Ectodermal cell (in vitro differentiated cells): ENCODE measurements around the gene B3GAT2.

Experiments used
- H3K27ac ChIP-seq: 2 replicates; pipeline ENCODE4 v1.7.0; 2013; ENCODE audit warnings: mild to moderate bottlenecking, low read depth, low read length; ENCODE audit not compliant: insufficient read depth, poor library complexity, severe bottlenecking
- H3K27me3 ChIP-seq: 2 replicates; pipeline ENCODE4 v1.7.0; 2013; ENCODE audit warnings: mild to moderate bottlenecking, low read length; ENCODE audit not compliant: insufficient read depth, control insufficient read depth, poor library complexity, severe bottlenecking
- H3K36me3 ChIP-seq: one replicate; pipeline ENCODE4 v1.7.0; 2013; ENCODE audit warnings: low read length; ENCODE audit not compliant: control insufficient read depth, insufficient read depth
- H3K4me1 ChIP-seq: one replicate; pipeline ENCODE4 v1.7.0; 2013; ENCODE audit warnings: low read length; ENCODE audit not compliant: control insufficient read depth, insufficient read depth
- H3K4me3 ChIP-seq: 2 replicates; pipeline ENCODE4 v1.7.0; 2013; ENCODE audit warnings: low read depth, low read length, control low read depth; ENCODE audit not compliant: insufficient read depth
- H3K9me3 ChIP-seq: 2 replicates; pipeline ENCODE4 v1.7.0; 2013; ENCODE audit warnings: mild to moderate bottlenecking, low read length, moderate library complexity; ENCODE audit not compliant: control insufficient read depth
- WGBS, 2 experiments: methylation state at CpG; one replicate each; pipeline ENCODE4 v1.1.7; 2013; ENCODE audit warnings: missing lambda C conversion rate in 2 of 2; 5-methylcytosine and 5-hydroxymethylcytosine counted together

Gene B3GAT2

GRCh38 chr6:70846207-70846835 lies 110.5 kb downstream of the B3GAT2 start:
- no peaks in the 10 kb centered on the region for H3K36me3 ChIP-seq
- no peak overlapping the region for H3K27ac ChIP-seq
- H3K27me3 ChIP-seq: no peaks in the 10 kb centered on the region
- H3K9me3 ChIP-seq: no peaks in the 10 kb centered on the region
- H3K4me3 ChIP-seq: no peak overlapping the region
- 96 to 97% methylated on average over 8 of the region's 8 CpGs for WGBS, 2 experiments
- H3K4me1 ChIP-seq: no peaks in the 10 kb centered on the region

- H3K4me3 ChIP-seq: no peak overlapping the region
- no peaks in the 10 kb centered on the region for H3K27me3 ChIP-seq
- H3K36me3 ChIP-seq: no peaks in the 10 kb centered on the region
- no peak overlapping the region for H3K27ac ChIP-seq
- 86 to 100% methylated on average over 1 of the region's 1 CpG for WGBS, 2 experiments
- no peaks in the 10 kb centered on the region for H3K4me1 ChIP-seq
- H3K9me3 ChIP-seq: no peaks in the 10 kb centered on the region
Observed at GRCh38 chr6:70844301-70844700, 112.6 kb downstream of the B3GAT2 start.

GRCh38 chr6:70843328-70843918 lies 113.4 kb downstream of the B3GAT2 start:
- Histone ChIP-seq H3K27ac (no peak overlapping the region), H3K4me1 (no peaks in the 10 kb centered on the region), H3K36me3 (no peaks in the 10 kb centered on the region), H3K27me3 (no peaks in the 10 kb centered on the region), H3K4me3 (no peak overlapping the region), H3K9me3 (no peaks in the 10 kb centered on the region)
- 87 to 91% methylated on average over 4 of the region's 4 CpGs for WGBS, 2 experiments

GRCh38 chr6:70842541-70842940 lies 114.3 kb downstream of the B3GAT2 start:
- Histone ChIP-seq H3K27ac (no peak overlapping the region), H3K9me3 (no peaks in the 10 kb centered on the region), H3K4me3 (no peak overlapping the region), H3K4me1 (no peaks in the 10 kb centered on the region), H3K36me3 (no peaks in the 10 kb centered on the region), H3K27me3 (no peaks in the 10 kb centered on the region)
- 96% methylated on average over 8 of the region's 8 CpGs for WGBS, 2 experiments

GRCh38 chr6:70841112-70841511 lies 115.7 kb downstream of the B3GAT2 start:
- no peak overlapping the region for H3K4me3 ChIP-seq
- H3K36me3 ChIP-seq: no peaks in the 10 kb centered on the region
- no peaks in the 10 kb centered on the region for H3K4me1 ChIP-seq
- no peak overlapping the region for H3K27ac ChIP-seq
- no peaks in the 10 kb centered on the region for H3K27me3 ChIP-seq
- H3K9me3 ChIP-seq: no peaks in the 10 kb centered on the region
- 96% methylated on average over 8 of the region's 8 CpGs for WGBS, 2 experiments

- WGBS, 2 experiments: 96% methylated on average over 7 of the region's 7 CpGs
- Histone ChIP-seq H3K27me3 (no peaks in the 10 kb centered on the region), H3K4me3 (no peak overlapping the region), H3K36me3 (no peaks in the 10 kb centered on the region), H3K9me3 (no peaks in the 10 kb centered on the region), H3K27ac (no peak overlapping the region), H3K4me1 (no peaks in the 10 kb centered on the region)
Observed at GRCh38 chr6:70839286-70840266, 117.3 kb downstream of the B3GAT2 start.

- Histone ChIP-seq H3K4me1 (no peaks in the 10 kb centered on the region), H3K27ac (no peak overlapping the region), H3K36me3 (no peaks in the 10 kb centered on the region), H3K27me3 (no peaks in the 10 kb centered on the region), H3K9me3 (no peaks in the 10 kb centered on the region), H3K4me3 (no peak overlapping the region)
- WGBS, 2 experiments: 100% methylated on average over 2 of the region's 2 CpGs
Observed at GRCh38 chr6:70838907-70839285, 118.0 kb downstream of the B3GAT2 start.

GRCh38 chr6:70834520-70834919 lies 122.3 kb downstream of the B3GAT2 start:
- Histone ChIP-seq H3K27ac (no peak overlapping the region), H3K4me1 (no peaks in the 10 kb centered on the region), H3K9me3 (no peaks in the 10 kb centered on the region), H3K27me3 (no peaks in the 10 kb centered on the region), H3K4me3 (no peak overlapping the region), H3K36me3 (no peaks in the 10 kb centered on the region)
- 97 to 100% methylated on average over 2 of the region's 2 CpGs for WGBS, 2 experiments

GRCh38 chr6:70831427-70831826 lies 125.4 kb downstream of the B3GAT2 start:
- H3K9me3 ChIP-seq: no peaks in the 10 kb centered on the region
- no peaks in the 10 kb centered on the region for H3K36me3 ChIP-seq
- WGBS, 2 experiments: 94 to 95% methylated on average over 3 of the region's 3 CpGs
- H3K27ac ChIP-seq: no peak overlapping the region
- H3K27me3 ChIP-seq: no peaks in the 10 kb centered on the region
- no peak overlapping the region for H3K4me3 ChIP-seq
- H3K4me1 ChIP-seq: no peaks in the 10 kb centered on the region

- H3K4me3 ChIP-seq: no peak overlapping the region
- WGBS, 2 experiments: 93 to 95% methylated on average over 1 of the region's 1 CpG
- no peaks in the 10 kb centered on the region for H3K9me3 ChIP-seq
- no peaks in the 10 kb centered on the region for H3K36me3 ChIP-seq
- H3K4me1 ChIP-seq: no peaks in the 10 kb centered on the region
- H3K27ac ChIP-seq: no peak overlapping the region
- no peaks in the 10 kb centered on the region for H3K27me3 ChIP-seq
Observed at GRCh38 chr6:70823651-70824050, 133.2 kb downstream of the B3GAT2 start.
